NCI-H2107 treated with DMSO at 0.1 percent for 48 hours (cell line): ENCODE measurements around the gene EFCAB5.
"Not testable (repeated sequence)": the region's sequence is repeated elsewhere in the genome, so short reads cannot be mapped to it uniquely, and the experiment has no call there.

Source experiments
- DNase-seq: peaks from one replicate; lab custom pipeline; 2025; ENCODE audit not compliant: unreplicated experiment; lab: John Stamatoyannopoulos, UW

Gene EFCAB5

GRCh38 chr17:29933379-29933778 lies 8.1 kb upstream of the EFCAB5 start:
- DNase-seq = peak; percentile 35

- DNase-seq = not testable (repeated sequence)
Measured at GRCh38 chr17:29935909-29936308, 5.5 kb upstream of the EFCAB5 start.

GRCh38 chr17:29936724-29937123 lies 4.7 kb upstream of the EFCAB5 start:
- no peak for DNase-seq

GRCh38 chr17:29945281-29945680 lies 3.8 kb downstream of the EFCAB5 start:
- no peak for DNase-seq

- DNase-seq = no peak
Measured at GRCh38 chr17:29948448-29949215, 7.2 kb downstream of the EFCAB5 start.

GRCh38 chr17:29949696-29950095 lies 8.3 kb downstream of the EFCAB5 start:
- DNase-seq = no peak

- no peak for DNase-seq
Measured at GRCh38 chr17:29954405-29954804, 13.0 kb downstream of the EFCAB5 start.

GRCh38 chr17:29956225-29956624 lies 14.8 kb downstream of the EFCAB5 start:
- DNase-seq = no peak

- not testable (repeated sequence) for DNase-seq
Measured at GRCh38 chr17:29957488-29957887, 16.1 kb downstream of the EFCAB5 start.

GRCh38 chr17:29958947-29959657 lies 17.7 kb downstream of the EFCAB5 start:
- DNase-seq = no peak

- no peak for DNase-seq
Measured at GRCh38 chr17:29959658-29960337, 18.4 kb downstream of the EFCAB5 start.

GRCh38 chr17:29962656-29963055 lies 21.2 kb downstream of the EFCAB5 start:
- no peak for DNase-seq

GRCh38 chr17:29968271-29968670 lies 26.8 kb downstream of the EFCAB5 start:
- DNase-seq = no peak

- DNase-seq = peak; percentile 4
Measured at GRCh38 chr17:29972277-29972676, 30.8 kb downstream of the EFCAB5 start.

- DNase-seq = no peak
Measured at GRCh38 chr17:29973005-29973404, 31.6 kb downstream of the EFCAB5 start.

- no peak for DNase-seq
Measured at GRCh38 chr17:29977836-29978235, 36.4 kb downstream of the EFCAB5 start.

GRCh38 chr17:29980261-29980660 lies 38.8 kb downstream of the EFCAB5 start:
- DNase-seq = no peak

GRCh38 chr17:29982991-29983653 lies 41.7 kb downstream of the EFCAB5 start:
- DNase-seq = no peak

- no peak for DNase-seq
Measured at GRCh38 chr17:29996458-29996857, 55.0 kb downstream of the EFCAB5 start.

GRCh38 chr17:30000001-30000754 lies 58.7 kb downstream of the EFCAB5 start:
- DNase-seq = no peak
